GM12878 (cell line): Measurements from ENCODE around the gene YBX2. TPM values are rescaled to one million over a fixed set of nuclear protein-coding genes. Genes with fewer than 3 reads are reported as not detected.
A peak's percentile ranks its signal among the peaks of the same experiment; 100 is the strongest.

Experiments used
- ATAC-seq: fragments of 200-7000 bp; cut with Tn5 transposase; 3 replicates; pipeline ENCODE4 v1.9.1; 2020; ENCODE audit warnings: mild to moderate bottlenecking, moderate library complexity
- BruUV-seq: library from RNA; stranded (reverse); fragments of 400-500 nt; replicated peaks from 2 replicates; lab custom pipeline; 2021; lab: Mats Ljungman, UMichigan
- CTCF ChIA-PET: fragments of 300-600 bp; sonication (Branson Sonifier 250); formaldehyde crosslinking; extraction: SDS; loops from one replicate; lab custom pipeline; 2021; ENCODE audit warnings: inconsistent platforms; lab: Yijun Ruan, JAX
- POLR2A ChIA-PET: fragments of 350-600 bp; formaldehyde crosslinking; extraction: SDS; loops from one replicate; lab custom pipeline; 2021; ENCODE audit warnings: inconsistent platforms; lab: Charles Lee
- RAD21 ChIA-PET: fragments of 300-600 bp; sonication (Branson Sonifier 250); formaldehyde crosslinking; loops from one replicate; lab custom pipeline; 2023; ENCODE audit warnings: antibody characterized with exemption; ENCODE audit not compliant: unreplicated experiment; lab: Charles Lee
- SMC1A ChIA-PET: fragments of 300-600 bp; sonication (Branson Sonifier 250); formaldehyde crosslinking; loops from one replicate; lab custom pipeline; 2023; ENCODE audit not compliant: unreplicated experiment, uncharacterized antibody; lab: Charles Lee
- DNase-seq: peaks from one replicate; pipeline ENCODE4 v3.0.0-alpha.2; 2011; ENCODE audit warnings: low read depth, low spot score
- FAIRE-seq: peaks from 3 replicates; lab custom pipeline; 2011; peaks lifted over from hg19 to GRCh38; lab: Jason Lieb, UNC
- H2AFZ ChIP-seq: 2 replicates; pipeline ENCODE4 v1.6.0; 2011; ENCODE audit warnings: low read depth, low read length, control low read depth; ENCODE audit not compliant: control insufficient read depth
- H3K27ac ChIP-seq: 2 replicates; pipeline ENCODE4 v1.5.1; 2011; ENCODE audit warnings: control low read depth; ENCODE audit not compliant: control insufficient read depth, insufficient read depth
- H3K27me3 ChIP-seq, 2 experiments: replicated peaks in 1 of 2; 2 replicates each; pipeline versions ENCODE4 v1.6.0 to v1.6.1; 2011; ENCODE audit warnings: low read length in 1 of 2; ENCODE audit not compliant: control insufficient read depth in 2 of 2, insufficient read depth in 2 of 2
- H3K36me3 ChIP-seq, 2 experiments: 2 replicates each; pipeline ENCODE4 v1.5.1; 2011; ENCODE audit warnings: low read length in 1 of 2; ENCODE audit not compliant: control insufficient read depth in 2 of 2, insufficient read depth in 2 of 2
- H3K4me1 ChIP-seq: 2 replicates; pipeline ENCODE4 v1.6.1; 2011; ENCODE audit warnings: mild to moderate bottlenecking, low read length, moderate library complexity, mixed read lengths; ENCODE audit not compliant: control insufficient read depth, insufficient read depth
- H3K4me2 ChIP-seq: 2 replicates; pipeline ENCODE4 v1.6.0; 2011; ENCODE audit warnings: control low read depth; ENCODE audit not compliant: control insufficient read depth, insufficient read depth
- H3K4me3 ChIP-seq: fragments of 200-600 bp; sonication (generic); 2 replicates; pipeline ENCODE4 v1.5.1; 2016
- H3K79me2 ChIP-seq: 2 replicates; pipeline ENCODE4 v1.6.0; 2011; ENCODE audit warnings: low read length; ENCODE audit not compliant: control insufficient read depth, insufficient read depth
- H3K9ac ChIP-seq: 2 replicates; pipeline ENCODE4 v1.8.0; 2011; ENCODE audit warnings: low read length, control low read depth, mixed read lengths; ENCODE audit not compliant: control insufficient read depth, insufficient read depth
- H3K9me3 ChIP-seq: replicated peaks from 3 replicates; pipeline ENCODE4 v1.5.1; 2011; ENCODE audit warnings: mild to moderate bottlenecking, low read length; ENCODE audit not compliant: control insufficient read depth, insufficient read depth
- H4K20me1 ChIP-seq: 2 replicates; pipeline ENCODE4 v1.6.0; 2011; ENCODE audit not compliant: control insufficient read depth, insufficient read depth
- POLR2A ChIP-seq: IDR thresholded peaks from 2 replicates; pipeline ENCODE4 v1.6.1; 2011; ENCODE audit warnings: low read depth, mild to moderate bottlenecking, low read length
- POLR2AphosphoS5 ChIP-seq: IDR thresholded peaks from 2 replicates; pipeline ENCODE4 v1.6.1; 2011; ENCODE audit warnings: mild to moderate bottlenecking, low read length, inconsistent platforms
- SMAD5 ChIP-seq: IDR thresholded peaks from 2 replicates; pipeline ENCODE4 v1.6.1; 2016; ENCODE audit warnings: antibody characterized with exemption, low read depth
- WGBS: methylation state at CpG from one replicate; pipeline ENCODE4 v1.1.6; 2016; ENCODE audit warnings: low lambda C conversion rate; ENCODE audit not compliant: insufficient replicate concordance, insufficient coverage; ENCODE audit errors: missing lambda C conversion rate; 5-methylcytosine and 5-hydroxymethylcytosine counted together
- in situ Hi-C: fragments of 300-500 bp; cut with MboI; formaldehyde crosslinking; loops from 9 replicates; pipeline ENCODE4 v1.14.3; 2018; ENCODE audit warnings: mixed read lengths
- intact Hi-C: fragments of 100-400 bp; cut with micrococcal nuclease; formaldehyde crosslinking; loops from one replicate; pipeline ENCODE4 v1.14.2; 2022; ENCODE audit not compliant: unreplicated experiment
- polyA plus RNA-seq, 11 experiments: library from polyadenylated mRNA; depleted of rRNA in 4 of 11; unstranded in 6 of 11; stranded (reverse) in 5 of 11; fragments of >200 nt; fragmentation: Nextera tagmentation in 4 of 11; fragmentation: Illumina TruSeq in 1 of 11; extraction: Ambion mirVana in 4 of 11; extraction: Trizol in 1 of 11; gene quantifications; 1 replicate in 1 of 11; 2 replicates in 10 of 11; pipeline versions ENCODE4 v1.2.1 to v1.2.3, GENCODE V29; 2011 to 2016; ENCODE audit warnings: inconsistent platforms in 2 of 11, missing spikeins in 2 of 11, low read depth in 1 of 11
- total RNA-seq, 4 experiments: library from RNA; depleted of rRNA in 3 of 4; stranded (reverse); fragments of >200 nt in 3 of 4; fragmentation: Illumina TruSeq in 1 of 4; extraction: Trizol in 1 of 4; gene quantifications; 2 replicates each; pipeline versions ENCODE4 v1.2.1 to v1.2.3, GENCODE V29; 2013 to 2021
- TF ChIP-seq, protein P1 (sequence below): IDR thresholded peaks from 2 replicates; pipeline ENCODE4 v1.6.1; 2012; ENCODE audit warnings: low read depth, low read length, improper control_type of control experiment

The YBX2 gene
- total and polyA plus RNA-seq, 10 of the 15 experiments (the other 5 are each of a cell fraction or from before 2014, with no cell fraction given): not detected

DNA sequence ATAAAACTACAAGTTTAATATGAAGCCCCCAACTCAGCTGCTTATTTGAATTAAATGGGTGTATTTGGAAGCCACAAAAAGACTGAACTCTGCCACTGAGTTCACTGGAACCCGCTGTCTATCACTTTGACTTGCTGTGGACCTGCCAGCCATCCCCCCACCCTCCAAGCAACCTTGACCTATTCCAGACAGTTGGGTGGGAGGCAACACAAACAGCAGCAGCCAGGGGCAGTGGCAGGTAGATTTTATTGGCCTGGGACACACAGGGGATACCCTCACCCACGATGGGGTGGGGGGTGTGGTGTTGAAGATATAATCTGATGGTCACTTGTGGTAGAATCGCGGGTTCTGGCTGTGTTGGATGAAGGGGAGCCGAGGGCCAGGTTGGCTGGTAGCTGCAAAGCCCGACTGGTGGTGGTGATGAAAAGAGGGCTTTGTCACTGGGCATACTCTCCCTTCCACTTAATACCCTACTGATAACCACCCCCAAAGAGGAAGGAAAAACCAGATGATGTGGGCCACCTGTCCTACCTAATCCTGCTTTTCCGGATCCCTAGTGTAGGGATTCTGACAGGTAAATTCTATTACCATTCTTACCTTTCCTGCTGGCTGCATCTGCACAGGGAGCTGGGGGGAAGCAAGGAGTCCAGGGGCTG, 18.1 kb upstream of the YBX2 start:
- RAD21 ChIA-PET: no interaction called here
- no peak overlapping the region for H3K27ac ChIP-seq
- POLR2A ChIA-PET: interaction anchor here (0.6 to 2.6 kb wide), 4 partner anchors 17 to 196 kb away, joined by 3 to 13 read pairs (median 4); partner anchors contain the start of genes ACAP1 and NEURL4
- FAIRE-seq (no peak), DNase-seq (no peak), ATAC-seq (no peak)
- SMC1A ChIA-PET: interaction anchor here (1.0 kb wide), 1 partner anchor 13 kb away, joined by 3 read pairs; no protein-coding TSS in a partner anchor
- CTCF ChIA-PET: interaction anchor here (0.7 to 1.2 kb wide), 3 partner anchors 16 to 267 kb away, joined by 3 read pairs; no protein-coding TSS in a partner anchor
- H3K79me2 ChIP-seq: peaks cover 58% of the 10 kb centered on the region
- no peak overlapping the region for H3K9ac ChIP-seq
- no peaks in the 10 kb centered on the region for H3K9me3 ChIP-seq
- in situ Hi-C loops: no loop called here
- peaks cover 21% of the 10 kb centered on the region for H4K20me1 ChIP-seq
- no peak overlapping the region for H3K4me3 ChIP-seq
- H2AFZ ChIP-seq: no peak overlapping the region
- BruUV-seq: no TSS peak
- H3K36me3 ChIP-seq: peaks cover 27 to 35% of the 10 kb centered on the region in 2 experiments
- WGBS: 71% methylated on average over 7 of the region's 7 CpGs
- intact Hi-C loops: no loop called here
- TF ChIP-seq POLR2A (peak; percentile 31), SMAD5 (peak; percentile 17; the same call in 1 of the 2 replicates)
- TF ChIP-seq, protein P1, sequence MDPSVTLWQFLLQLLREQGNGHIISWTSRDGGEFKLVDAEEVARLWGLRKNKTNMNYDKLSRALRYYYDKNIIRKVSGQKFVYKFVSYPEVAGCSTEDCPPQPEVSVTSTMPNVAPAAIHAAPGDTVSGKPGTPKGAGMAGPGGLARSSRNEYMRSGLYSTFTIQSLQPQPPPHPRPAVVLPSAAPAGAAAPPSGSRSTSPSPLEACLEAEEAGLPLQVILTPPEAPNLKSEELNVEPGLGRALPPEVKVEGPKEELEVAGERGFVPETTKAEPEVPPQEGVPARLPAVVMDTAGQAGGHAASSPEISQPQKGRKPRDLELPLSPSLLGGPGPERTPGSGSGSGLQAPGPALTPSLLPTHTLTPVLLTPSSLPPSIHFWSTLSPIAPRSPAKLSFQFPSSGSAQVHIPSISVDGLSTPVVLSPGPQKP: no peak
- no peaks in the 10 kb centered on the region for H3K27me3 ChIP-seq
- peaks cover 24% of the 10 kb centered on the region for H3K4me1 ChIP-seq
- peak overlapping the region; percentile 54; the same call in 1 of the 2 replicates for H3K4me2 ChIP-seq

DNA sequence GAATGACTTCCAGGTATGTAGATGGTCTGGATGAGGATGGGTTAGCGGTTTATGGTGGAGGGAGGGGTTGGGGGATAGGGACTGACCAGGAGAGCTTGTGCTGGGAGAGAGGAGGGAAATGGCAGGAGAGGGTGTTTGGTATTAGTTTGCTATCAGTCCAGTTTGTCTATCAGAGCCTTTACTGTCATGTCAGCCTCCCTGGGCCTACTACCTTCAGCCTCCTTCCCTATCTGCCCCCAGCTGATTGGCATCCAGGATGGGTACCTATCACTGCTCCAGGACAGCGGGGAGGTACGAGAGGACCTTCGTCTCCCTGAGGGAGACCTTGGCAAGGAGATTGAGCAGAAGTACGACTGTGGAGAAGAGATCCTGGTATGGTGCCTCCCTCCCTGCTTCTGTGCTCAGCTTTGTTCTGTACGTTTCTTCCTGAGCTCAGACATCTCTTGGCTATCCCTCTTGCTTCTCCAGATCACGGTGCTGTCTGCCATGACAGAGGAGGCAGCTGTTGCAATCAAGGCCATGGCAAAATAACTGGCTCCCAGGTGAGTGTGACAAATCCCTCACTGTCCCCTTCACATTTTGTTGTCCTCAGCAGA, 16.8 kb upstream of the YBX2 start:
- 73% methylated on average over 7 of the region's 7 CpGs for WGBS
- BruUV-seq: TSS peak; percentile 64
- TF ChIP-seq SMAD5 (no peak), POLR2AphosphoS5 (peak; percentile 67; the same call in 1 of the 2 replicates)
- H4K20me1 ChIP-seq: peaks cover 21% of the 10 kb centered on the region
- H3K27ac ChIP-seq: no peak overlapping the region
- ChIA-PET CTCF (interaction anchor here (0.9 to 2.1 kb wide), 3 partner anchors 9 to 25 kb away, joined by 3 to 6 read pairs (median 3); partner anchors contain the start of gene ACAP1), RAD21 (no interaction called here), SMC1A (no interaction called here), POLR2A (interaction anchor here (1.5 to 2.6 kb wide), 3 partner anchors 15 to 26 kb away, joined by 3 to 13 read pairs (median 8); partner anchors contain the start of gene ACAP1)
- H3K4me3 ChIP-seq: peak overlapping the region; percentile 99; the same call in 1 of the 2 replicates
- no peak overlapping the region; the same call in 1 of the 2 replicates for H3K9ac ChIP-seq
- H3K36me3 ChIP-seq: peaks cover 25 to 35% of the 10 kb centered on the region in 2 experiments
- no peaks in the 10 kb centered on the region for H3K9me3 ChIP-seq
- H3K79me2 ChIP-seq: peaks cover 59% of the 10 kb centered on the region
- H2AFZ ChIP-seq: no peak overlapping the region
- no peaks in the 10 kb centered on the region for H3K27me3 ChIP-seq
- H3K4me2 ChIP-seq: peak overlapping the region; percentile 93
- in situ Hi-C loops (no loop called here), intact Hi-C loops (no loop called here)
- FAIRE-seq: no peak
- ATAC-seq: no peak
- no peak for DNase-seq
- H3K4me1 ChIP-seq: peaks cover 24% of the 10 kb centered on the region
